Measurements from ENCODE around the gene MPP4.

Gene MPP4, protein sequence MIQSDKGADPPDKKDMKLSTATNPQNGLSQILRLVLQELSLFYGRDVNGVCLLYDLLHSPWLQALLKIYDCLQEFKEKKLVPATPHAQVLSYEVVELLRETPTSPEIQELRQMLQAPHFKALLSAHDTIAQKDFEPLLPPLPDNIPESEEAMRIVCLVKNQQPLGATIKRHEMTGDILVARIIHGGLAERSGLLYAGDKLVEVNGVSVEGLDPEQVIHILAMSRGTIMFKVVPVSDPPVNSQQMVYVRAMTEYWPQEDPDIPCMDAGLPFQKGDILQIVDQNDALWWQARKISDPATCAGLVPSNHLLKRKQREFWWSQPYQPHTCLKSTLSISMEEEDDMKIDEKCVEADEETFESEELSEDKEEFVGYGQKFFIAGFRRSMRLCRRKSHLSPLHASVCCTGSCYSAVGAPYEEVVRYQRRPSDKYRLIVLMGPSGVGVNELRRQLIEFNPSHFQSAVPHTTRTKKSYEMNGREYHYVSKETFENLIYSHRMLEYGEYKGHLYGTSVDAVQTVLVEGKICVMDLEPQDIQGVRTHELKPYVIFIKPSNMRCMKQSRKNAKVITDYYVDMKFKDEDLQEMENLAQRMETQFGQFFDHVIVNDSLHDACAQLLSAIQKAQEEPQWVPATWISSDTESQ

DNA sequence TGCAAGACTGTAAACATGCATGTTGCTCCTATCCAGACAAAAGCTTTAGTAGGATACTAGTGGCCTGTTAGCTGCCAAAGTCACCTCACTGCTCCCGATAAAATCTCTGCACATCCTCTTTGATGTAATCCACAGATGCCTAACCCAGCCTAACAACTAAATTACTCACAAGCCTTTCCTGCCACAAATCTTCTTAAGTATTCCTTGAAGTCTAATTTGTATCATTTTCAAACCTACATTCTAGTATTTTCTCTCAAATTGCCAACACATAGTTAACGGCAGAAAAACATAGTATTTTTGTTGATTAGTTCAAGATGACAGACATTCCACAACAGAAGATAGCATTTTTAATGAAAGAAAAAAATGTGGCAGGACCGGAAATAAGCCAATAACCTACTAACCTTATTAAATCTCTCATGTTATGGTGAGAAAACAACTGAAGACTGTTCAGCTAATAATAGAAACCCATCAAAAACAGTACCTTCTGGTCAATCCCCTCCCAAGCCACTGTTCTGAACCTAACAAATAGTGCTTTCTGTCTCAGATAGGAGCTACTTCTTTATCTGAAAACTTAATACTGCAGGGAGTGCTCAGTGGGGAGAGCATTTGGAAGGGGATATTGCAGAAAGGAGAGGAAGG is at the start of gene MPP4:
MPP4 (minus strand) TSS at position 57 of the 639 bp plus-strand sequence. CDS start 4,690 bp downstream, outside the sequence.
- DNase-seq (ENCODE audit: low read depth in 4 of 4, low spot score in 1 of 4), result no peak

DNA sequence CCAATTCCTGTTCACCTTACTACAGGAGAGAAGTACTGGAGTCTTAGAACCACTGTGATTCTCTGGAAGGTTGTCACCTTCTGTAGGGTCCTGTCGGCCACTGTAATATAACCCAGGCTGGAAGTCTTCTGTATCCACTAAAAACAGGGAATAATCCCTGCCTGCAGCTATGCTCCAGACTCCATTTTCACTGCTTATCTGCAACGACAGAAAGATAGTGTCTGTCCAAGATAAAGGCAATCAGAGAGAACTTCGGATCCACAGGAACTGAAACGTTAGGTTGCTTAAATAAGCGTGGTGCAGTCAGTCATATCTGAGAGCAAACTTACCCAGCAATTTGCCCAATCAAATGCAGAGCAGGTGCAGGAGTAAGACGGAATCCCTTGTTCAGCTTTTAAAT is 48.1 kb upstream of the MPP4 start:
- DNase-seq (ENCODE audit: low read depth in 4 of 4, low spot score in 1 of 4), result no peak

DNA sequence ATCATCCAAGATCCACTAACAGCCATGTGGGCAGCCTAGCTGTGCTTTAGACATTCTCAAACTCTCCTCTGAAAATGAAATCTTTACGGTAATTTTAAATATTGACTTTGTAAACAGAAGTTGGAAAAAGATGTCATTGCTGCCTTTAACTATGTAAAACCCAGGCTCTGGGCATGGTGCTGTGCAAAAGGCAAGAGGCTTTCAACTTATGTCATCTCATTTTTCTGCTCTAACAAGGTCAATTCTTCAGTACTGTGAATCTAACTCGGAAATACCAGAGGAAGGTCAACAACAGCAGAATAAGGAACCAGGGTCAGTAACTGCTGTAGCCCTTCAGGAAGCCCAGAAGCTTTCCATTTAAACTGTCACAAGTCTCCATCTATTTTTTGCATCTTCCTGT is 37.0 kb upstream of the MPP4 start:
- no peak for DNase-seq (ENCODE audit: low read depth in 4 of 4, low spot score in 1 of 4)

DNA sequence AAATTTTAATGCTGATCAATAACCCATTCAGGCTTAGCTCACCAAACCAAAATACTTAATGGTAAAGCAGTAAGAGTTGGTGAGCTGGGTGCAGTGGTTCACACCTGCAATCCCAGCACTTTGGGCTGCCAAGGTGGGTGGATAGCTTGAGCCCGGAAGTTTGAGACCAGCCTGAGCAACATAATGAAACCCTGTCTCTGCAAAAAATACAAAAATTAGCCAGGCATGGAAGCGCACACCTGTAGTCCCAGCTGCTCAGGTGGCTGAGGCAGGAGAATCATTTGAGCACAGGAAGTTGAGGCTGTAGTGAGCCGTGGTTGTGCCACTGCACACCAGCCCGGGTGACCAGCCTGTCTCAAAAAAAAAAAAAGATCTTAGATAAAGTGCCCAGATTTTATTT is 35.7 kb upstream of the MPP4 start:
- DNase-seq (ENCODE audit: low read depth in 4 of 4, low spot score in 1 of 4), result no peak

DNA sequence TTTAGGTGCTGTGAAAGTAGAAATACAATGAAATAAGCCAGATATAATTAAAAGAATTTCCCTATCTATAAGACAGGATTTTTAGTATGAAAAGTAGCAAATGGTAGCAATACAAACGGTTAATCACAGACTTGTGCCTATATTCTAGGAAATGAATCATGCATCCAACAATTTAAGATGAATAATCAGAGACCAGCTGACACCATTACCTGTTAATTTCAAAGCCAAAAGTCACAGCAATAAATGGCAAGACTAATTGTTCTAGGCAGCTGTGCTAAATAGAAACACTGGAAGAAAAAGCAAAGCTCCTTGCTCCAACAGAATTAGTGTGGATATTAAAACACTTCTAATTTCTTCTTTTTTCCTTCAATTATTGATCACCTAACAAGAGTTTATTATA is 35.1 kb upstream of the MPP4 start:
- no peak for DNase-seq (ENCODE audit: low read depth in 4 of 4, low spot score in 1 of 4)

DNA sequence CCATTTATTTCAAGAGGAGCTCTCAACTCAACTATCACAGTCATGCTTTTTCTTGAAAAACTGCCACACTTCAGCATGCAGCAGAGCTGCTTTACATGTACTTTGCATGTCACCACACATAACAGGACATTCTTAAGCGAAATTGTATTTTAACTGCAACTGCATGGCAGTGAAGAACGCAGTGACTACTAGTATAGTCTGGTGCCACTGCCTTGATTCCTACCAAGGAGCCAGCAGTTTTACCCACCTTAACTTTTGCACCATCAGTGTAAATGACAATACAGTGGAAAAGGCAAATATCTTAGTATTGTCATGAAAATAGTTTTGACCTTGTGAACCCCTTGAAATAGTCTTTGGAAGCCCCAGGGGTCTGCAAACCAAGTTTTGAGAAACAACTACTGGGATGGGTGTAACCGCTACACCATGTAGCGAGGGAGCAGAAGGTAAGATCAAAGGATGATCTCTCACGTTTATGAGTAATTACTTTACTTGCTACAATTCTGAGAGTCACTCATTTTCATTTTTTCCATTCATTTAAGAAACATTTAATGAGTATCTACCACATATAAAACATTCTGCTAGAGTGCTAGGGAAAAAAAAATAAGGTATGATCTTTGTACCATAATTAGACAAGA is 32.3 kb upstream of the MPP4 start:
- DNase-seq (ENCODE audit: low read depth in 4 of 4, low spot score in 1 of 4), result no peak

DNA sequence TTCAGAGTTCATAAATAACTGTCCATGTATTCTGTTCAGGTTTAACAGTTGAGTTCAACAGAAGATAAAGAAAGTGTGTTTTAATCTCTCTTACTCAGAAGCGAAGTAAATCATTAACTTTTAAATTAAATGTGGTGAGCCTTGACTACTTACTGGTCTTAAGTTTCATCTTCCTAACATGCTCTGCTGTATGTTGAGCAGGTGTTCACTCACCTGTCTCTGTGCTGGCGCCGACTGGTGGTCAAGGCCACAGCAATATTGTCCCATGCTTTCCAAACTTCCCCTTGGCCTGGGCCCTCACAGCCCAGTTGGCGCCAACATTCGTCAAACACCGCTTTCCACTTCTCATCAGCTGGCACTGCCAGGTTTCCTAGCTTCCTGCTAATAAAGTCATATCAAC is 17.0 kb upstream of the MPP4 start:
- DNase-seq (ENCODE audit: low read depth in 4 of 4, low spot score in 1 of 4), result no peak

DNA sequence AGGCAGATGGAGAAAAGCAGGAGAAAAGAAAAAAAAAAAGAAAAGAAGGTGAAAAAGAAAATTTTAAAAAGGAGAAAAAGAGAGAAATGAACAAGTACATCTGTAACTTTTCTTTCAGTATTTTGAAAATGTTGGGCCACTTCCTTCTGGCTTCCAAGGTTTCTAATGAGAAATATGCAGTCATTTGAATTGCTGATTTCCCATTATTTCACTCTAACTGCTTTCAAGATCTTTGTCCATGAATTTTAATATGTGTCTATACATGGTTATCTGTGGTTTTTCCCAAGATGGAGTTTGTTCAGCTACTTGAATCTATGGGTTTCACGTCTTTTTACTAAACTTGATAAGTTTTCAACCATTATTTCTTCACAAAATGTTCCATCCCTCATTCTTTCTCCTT is 14.3 kb upstream of the MPP4 start:
- no peak for DNase-seq (ENCODE audit: low read depth in 4 of 4, low spot score in 1 of 4)

DNA sequence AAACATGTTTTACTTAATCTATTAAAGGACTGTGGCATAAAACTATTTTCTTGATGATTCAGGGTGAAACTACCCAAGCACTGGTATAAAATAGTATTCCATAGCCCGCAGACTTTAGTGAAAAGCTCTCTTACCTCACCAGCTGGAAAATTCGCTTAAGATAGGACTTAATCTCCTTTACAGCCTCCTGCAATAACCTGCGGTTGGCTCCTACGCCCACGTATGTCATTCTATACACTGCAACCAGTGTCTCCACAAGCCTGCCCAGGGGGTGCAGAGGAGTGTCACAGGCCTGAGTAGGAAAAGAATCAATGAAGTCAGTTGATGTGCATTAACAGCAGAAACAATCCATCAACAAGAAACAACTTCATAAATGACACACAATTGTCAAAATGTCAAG is 11.3 kb upstream of the MPP4 start:
- no peak for DNase-seq (ENCODE audit: low read depth in 4 of 4, low spot score in 1 of 4)

DNA sequence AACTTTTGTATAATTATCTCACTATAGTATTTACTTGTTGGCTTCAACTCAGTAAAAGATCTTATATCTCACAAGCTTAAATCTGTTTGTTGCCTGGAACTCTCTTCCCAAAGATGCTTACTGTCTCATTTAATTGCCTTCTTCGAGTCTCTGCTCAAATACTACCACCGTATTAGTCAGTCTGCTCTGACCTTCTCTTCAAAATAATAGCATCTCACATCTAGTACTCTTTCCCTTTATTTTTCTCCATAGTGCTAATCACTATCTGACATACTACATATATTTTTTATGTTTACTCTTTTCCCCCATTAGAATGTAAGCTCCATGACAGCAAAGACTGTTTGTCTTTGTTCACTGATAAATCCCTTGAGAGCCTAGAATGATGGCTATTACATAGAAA is 10.6 kb upstream of the MPP4 start:
- no peak for DNase-seq (ENCODE audit: low read depth in 4 of 4, low spot score in 1 of 4)

DNA sequence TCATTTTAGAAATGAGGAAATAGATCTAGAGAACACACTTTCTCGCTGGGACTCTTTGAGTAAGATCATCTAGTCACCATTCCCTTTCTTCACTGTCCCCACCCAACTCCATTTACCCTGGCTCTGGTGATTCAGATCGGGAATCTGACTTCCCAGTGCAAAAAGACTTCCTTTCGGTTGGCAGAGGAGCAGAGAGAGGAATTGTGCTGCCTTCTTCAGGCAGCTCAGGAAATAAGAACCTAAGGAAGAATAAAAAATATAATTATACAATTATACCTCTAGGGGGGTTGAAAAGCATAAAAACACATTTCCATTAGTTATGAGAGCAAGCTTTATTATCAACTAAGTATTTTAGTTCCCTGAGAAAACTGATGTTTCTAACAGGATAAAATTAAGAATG is 9.3 kb upstream of the MPP4 start:
- no peak for DNase-seq (ENCODE audit: low read depth in 4 of 4, low spot score in 1 of 4)

DNA sequence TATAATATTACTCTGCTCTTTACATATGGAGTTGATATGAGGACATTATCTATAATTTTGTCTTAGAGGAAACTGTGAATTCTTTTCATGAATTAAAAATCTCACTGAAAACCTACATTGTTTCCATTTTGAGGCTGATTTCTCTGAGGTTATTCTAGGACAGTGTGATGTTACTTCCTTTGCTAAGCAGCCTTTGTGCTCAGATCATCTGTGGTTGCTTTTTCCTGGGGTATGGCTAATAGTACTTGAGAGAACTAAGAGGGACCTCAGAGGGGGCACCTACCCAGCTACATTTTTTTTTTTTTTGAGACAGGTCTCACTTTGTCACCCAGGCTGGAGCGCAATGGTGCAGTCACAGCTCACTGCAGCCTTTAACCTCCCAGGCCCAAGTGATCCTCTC is 8.7 kb upstream of the MPP4 start:
- no peak for DNase-seq (ENCODE audit: low read depth in 4 of 4, low spot score in 1 of 4)

DNA sequence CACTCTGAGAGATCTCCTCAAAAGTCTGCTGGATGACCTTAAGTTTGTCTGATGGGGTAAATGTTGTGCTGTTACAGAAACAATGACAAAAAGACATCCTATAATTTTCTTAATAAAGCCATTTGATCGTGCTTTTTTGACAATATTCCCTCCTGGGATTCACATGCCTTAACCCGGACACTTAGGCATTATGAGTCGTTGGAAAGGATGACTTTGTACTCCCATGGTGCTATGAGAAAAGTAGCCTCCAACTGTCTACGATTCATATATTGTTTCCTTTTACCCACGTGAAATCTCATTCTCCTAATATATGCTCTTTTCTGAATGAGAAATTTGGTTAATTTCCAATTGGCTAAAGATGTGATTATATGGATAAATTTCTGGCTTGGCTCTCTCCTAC is 6.1 kb upstream of the MPP4 start:
- no peak for DNase-seq (ENCODE audit: low read depth in 4 of 4, low spot score in 1 of 4)

DNA sequence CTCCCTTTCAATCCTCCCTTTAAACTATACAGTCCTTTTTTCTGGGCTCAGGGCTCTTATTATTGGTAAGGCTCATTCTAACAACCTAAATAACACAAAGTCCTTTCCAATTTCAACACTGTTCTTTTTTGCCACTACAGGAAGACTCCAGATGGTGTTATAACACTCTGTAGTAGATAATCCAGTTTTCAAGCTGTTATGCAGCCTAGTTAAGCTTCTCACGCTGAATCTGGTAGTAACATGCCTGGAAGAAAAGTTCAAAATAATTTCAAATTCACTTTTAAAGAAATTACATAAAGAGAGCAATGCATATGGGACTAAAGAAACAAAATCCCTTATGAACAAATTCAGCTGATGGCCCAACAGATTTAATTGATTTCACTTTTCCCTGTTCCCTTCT is 3.2 kb upstream of the MPP4 start:
- DNase-seq (ENCODE audit: low read depth in 4 of 4, low spot score in 1 of 4), result no peak

DNA sequence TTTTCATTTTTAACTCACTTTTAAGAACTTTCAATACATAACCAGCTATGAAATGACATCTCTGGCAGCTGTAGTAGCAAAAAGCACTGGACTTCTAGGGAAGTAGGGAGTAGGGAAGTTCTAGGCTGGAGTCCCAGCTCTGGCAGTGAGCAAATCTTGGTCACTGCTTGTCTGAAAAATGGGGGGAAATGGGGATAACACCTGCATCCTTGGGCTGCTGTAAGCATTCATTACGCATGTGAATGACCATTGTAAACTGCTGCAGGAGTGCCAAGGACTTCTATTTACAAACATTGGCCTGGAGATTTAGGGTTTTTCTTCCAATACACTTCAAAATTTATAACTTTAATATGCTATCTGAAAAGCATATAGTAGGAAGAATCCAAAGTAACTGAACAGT is 972 bp upstream of the MPP4 start:
- no peak for DNase-seq (ENCODE audit: low read depth in 4 of 4, low spot score in 1 of 4)

DNA sequence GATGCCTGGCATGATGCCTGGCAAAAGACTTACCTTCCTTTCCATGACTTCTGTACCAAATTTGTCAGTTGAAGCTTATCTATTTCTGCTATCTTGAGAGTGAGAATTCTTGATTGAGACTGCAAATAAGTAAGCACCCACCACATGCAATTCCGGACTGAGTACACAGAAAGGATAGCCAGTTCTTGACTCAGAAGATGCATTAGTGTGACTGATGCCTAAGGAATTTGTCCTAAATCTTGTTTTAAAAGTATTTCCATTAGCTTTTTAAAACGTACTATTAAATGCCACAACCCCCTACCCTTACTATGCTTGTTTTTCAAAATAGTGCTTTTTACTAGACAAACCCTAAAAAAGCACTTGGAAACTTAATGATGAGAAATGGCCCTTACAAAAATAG is 545 bp downstream of the MPP4 start:
- DNase-seq (ENCODE audit: low read depth in 4 of 4, low spot score in 1 of 4), result no peak

DNA sequence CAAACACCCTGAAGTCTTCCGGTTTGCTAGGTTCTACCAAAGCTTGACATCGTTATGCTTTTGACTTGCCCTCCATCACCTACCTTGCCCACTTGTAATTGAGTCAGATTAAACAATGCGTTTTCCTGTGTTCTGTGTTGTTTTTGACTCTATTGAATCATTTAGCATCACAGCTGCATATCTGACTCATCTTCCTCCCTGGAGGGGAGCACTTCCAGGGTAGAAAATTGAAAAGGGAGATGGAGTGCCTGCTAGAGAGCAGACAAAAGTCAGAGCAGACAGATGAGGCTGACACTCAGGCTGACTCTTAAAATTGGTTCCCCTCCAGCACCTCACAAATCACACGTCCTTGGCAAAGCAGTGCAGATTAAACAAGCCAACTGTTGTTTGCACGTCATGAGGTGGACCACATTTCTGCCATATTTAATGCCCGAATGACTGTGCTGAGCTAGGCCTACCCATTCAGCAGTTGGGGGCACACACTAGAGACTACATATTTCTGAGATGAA is 2.2 kb downstream of the MPP4 start:
- no peak for DNase-seq (ENCODE audit: low read depth in 4 of 4, low spot score in 1 of 4)

DNA sequence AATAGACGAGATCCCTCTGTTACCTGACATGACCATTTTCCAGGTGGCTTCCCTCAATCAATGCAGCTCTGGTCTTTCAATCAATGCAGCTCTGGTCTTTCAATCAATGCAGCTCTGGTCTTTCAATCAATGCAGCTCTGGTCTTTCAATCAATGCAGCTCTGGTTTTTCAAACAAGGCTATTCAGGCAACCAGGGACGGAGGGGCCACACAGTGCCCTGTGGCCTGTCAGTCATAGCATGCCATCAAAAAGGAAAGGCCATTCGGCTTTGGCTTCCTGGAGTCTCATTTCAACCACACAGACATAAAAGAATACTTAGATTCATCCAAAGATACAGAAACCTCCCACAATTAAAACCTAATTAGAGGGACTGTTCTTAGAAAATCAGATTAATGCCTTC is 13.3 kb downstream of the MPP4 start:
- DNase-seq (ENCODE audit: low read depth in 4 of 4, low spot score in 1 of 4), result no peak

DNA sequence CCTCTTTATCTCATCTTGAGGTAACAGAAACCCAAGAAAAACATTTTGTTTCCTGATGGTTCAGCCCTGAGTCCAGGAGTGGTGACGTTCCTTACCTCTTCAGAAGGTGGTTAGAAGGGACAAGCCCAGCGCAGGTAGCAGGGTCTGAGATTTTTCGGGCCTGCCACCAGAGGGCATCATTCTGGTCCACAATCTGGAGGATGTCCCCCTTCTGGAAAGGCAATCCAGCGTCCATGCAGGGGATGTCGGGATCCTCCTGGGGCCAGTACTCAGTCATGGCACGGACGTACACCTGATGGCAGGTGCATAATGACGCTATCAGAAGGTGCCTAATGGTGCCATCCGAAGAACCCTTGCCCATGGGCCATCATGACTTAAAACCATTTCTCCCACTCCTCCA is 17.7 kb downstream of the MPP4 start:
- DNase-seq (ENCODE audit: low read depth in 4 of 4, low spot score in 1 of 4), result peak in 1 of 4 experiments; percentile 0

DNA sequence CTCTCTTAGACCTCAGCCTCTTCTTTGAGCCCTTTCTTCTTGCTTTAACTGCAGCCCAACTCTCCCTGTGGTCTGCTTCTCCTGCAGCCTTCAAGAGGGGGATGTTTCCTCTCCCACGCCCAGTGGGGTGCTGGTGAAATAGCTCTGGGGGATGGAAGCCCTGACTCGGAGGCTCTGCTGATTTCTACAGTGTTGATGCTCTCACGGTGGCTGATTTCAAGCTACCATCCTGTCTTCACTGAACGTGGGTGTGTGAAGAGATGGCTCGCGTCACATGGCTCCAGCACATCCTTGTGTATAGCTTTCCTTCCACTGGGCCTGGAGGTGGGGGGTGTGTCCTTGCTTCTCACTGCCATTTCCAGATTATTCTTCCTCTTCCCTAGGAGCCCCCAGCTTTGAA is 20.0 kb downstream of the MPP4 start:
- DNase-seq (ENCODE audit: low read depth in 4 of 4, low spot score in 1 of 4), result no peak

DNA sequence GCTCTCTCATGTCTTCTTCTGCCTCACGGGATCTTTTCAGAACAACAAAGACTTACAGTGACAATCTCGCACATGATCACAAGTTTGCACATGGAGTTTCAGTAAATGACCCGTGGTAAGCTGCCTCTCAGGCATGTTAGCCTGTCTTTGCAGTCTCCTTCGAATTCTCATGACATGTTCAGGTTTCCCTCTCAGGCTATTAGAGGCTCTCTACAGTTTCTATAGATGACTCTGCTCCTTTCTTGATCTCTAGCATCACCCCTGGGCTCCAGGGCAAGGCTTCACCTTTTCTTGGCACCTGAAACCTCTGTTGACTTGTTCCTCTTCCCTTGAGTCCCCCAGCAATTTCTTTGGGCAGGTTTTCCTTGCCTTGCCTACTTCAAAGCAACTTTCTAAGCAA is 23.0 kb downstream of the MPP4 start:
- no peak for DNase-seq (ENCODE audit: low read depth in 4 of 4, low spot score in 1 of 4)

DNA sequence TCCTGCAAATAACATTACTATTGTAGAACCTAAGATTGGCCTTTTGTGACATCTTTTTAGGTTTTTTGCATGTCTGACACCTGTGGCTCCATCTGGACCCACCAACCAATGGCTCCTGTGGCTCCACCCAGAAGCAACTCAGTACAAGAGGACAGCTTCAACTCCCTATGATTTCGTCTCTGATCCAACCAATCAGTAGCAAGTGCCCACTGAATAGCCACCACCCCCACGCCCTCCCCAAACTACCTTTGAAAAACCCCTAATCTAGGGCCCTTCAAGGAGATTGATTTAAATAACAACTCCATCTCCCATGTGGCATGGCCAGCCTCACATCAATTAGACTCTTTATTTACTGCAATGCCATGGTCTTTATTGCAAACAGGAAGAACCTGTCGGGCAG is 23.6 kb downstream of the MPP4 start:
- DNase-seq (ENCODE audit: low read depth in 4 of 4, low spot score in 1 of 4), result no peak
